ENCODE measurements around the gene EPHA1. TPM values are rescaled to one million over a fixed set of nuclear protein-coding genes. Genes with fewer than 3 reads are reported as not detected.

Gene EPHA1
- total and polyA plus RNA-seq, 12 donors, result 0.07 to 1.3 (median 0.46) TPM; not detected in 3

DNA sequence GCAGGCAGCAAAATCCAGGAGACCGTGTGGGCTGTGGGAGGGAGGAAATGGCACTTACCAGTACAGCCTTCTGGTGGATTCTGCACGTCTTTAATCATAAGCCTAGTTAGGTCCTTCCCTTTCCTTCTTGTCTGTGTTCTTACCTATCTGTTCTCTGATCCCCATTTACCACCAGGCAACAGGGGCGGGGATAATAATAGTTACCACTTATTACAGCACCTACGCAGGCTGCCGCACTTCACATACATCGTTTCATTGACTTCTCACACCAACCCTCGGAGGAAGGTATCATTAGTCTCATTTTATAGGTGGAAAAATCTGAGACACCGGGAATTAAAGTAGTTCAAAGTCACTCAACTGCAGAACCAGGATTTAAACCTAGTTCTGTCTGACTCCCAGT lies 4.5 kb upstream of the EPHA1 start:
- H3K9me3 ChIP-seq (replicated peaks in 1 of 3), result no peaks in the 10 kb centered on the region
- H3K36me3 ChIP-seq (replicated peaks in 1 of 2), result no peaks in the 10 kb centered on the region
- 77 to 90% (median 84%) methylated on average over 8 of the region's 8 CpGs for WGBS, 4 donors
- peak in 1 of 7 donors; percentile 27 for DNase-seq
- H3K27me3 ChIP-seq, result peaks cover 29% of the 10 kb centered on the region
- intact Hi-C loops (cut with DNase I), result loop anchor here (10.0 kb wide), 2 partner anchors 108 to 168 kb away; no protein-coding TSS in a partner anchor
- TF ChIP-seq POLR2A (IDR thresholded peaks at IDR 0.05) (no peak), CTCF (IDR thresholded peaks at IDR 0.05) (no peak)
- H3K4me3 ChIP-seq, result no peak overlapping the region
- H3K27ac ChIP-seq, result no peak overlapping the region
- peaks cover 7 to 12% of the 10 kb centered on the region in 2 donors for H3K4me1 ChIP-seq (replicated peaks in 1 of 2)

- H3K27me3 ChIP-seq, result peaks cover 29% of the 10 kb centered on the region
- peak in 1 of 7 donors; percentile 18 for DNase-seq
- no peak overlapping the region for H3K4me3 ChIP-seq
- TF ChIP-seq CTCF (IDR thresholded peaks at IDR 0.05) (no peak), POLR2A (IDR thresholded peaks at IDR 0.05) (no peak)
- no peak overlapping the region for H3K27ac ChIP-seq
- H3K36me3 ChIP-seq (replicated peaks in 1 of 2), result no peaks in the 10 kb centered on the region
- peaks cover 7 to 12% of the 10 kb centered on the region in 2 donors for H3K4me1 ChIP-seq (replicated peaks in 1 of 2)
- 64 to 67% (median 64%) methylated on average over 5 of the region's 5 CpGs for WGBS, 4 donors
- intact Hi-C loops (cut with DNase I), result loop anchor here (10.0 kb wide), 2 partner anchors 107 to 167 kb away; no protein-coding TSS in a partner anchor
- H3K9me3 ChIP-seq (replicated peaks in 1 of 3), result no peaks in the 10 kb centered on the region
Observed at GRCh38 chr7:143411976-143412708, 3.5 kb upstream of the EPHA1 start.

- H3K4me1 ChIP-seq (replicated peaks in 1 of 2), result peaks cover 7 to 12% of the 10 kb centered on the region in 2 donors
Observed at GRCh38 chr7:143410521-143411004, 1.9 kb upstream of the EPHA1 start.

More at GRCh38 chr7:143410521-143411004, 1.9 kb upstream of the EPHA1 start:
- TF ChIP-seq CTCF (IDR thresholded peaks at IDR 0.05), result no peak
- no peak for TF ChIP-seq POLR2A (IDR thresholded peaks at IDR 0.05)
- intact Hi-C loops (cut with DNase I), result loop anchor here (10.0 kb wide), 2 partner anchors 106 to 166 kb away; no protein-coding TSS in a partner anchor
- H3K9me3 ChIP-seq (replicated peaks in 1 of 3), result no peaks in the 10 kb centered on the region
- peaks cover 29% of the 10 kb centered on the region for H3K27me3 ChIP-seq
- H3K4me3 ChIP-seq, result no peak overlapping the region
- H3K27ac ChIP-seq, result peak overlapping the region in 1 of 5 donors; percentile 15
- 23 to 37% (median 31%) methylated on average over 6 of the region's 6 CpGs for WGBS, 4 donors
- peak in 1 of 7 donors; percentile 33 for DNase-seq
- no peaks in the 10 kb centered on the region for H3K36me3 ChIP-seq (replicated peaks in 1 of 2)

All from adrenal gland (tissue), 12 donors.